HG03439 (cell line): ENCODE data around the gene ZNF184.

Experiments used
- ATAC-seq: cut with Tn5 transposase; IDR thresholded peaks from one replicate; pipeline ENCODE4 v1.9.1; 2021; ENCODE audit warnings: mild to moderate bottlenecking, moderate library complexity; ENCODE audit not compliant: unreplicated experiment

ZNF184 gene

DNA sequence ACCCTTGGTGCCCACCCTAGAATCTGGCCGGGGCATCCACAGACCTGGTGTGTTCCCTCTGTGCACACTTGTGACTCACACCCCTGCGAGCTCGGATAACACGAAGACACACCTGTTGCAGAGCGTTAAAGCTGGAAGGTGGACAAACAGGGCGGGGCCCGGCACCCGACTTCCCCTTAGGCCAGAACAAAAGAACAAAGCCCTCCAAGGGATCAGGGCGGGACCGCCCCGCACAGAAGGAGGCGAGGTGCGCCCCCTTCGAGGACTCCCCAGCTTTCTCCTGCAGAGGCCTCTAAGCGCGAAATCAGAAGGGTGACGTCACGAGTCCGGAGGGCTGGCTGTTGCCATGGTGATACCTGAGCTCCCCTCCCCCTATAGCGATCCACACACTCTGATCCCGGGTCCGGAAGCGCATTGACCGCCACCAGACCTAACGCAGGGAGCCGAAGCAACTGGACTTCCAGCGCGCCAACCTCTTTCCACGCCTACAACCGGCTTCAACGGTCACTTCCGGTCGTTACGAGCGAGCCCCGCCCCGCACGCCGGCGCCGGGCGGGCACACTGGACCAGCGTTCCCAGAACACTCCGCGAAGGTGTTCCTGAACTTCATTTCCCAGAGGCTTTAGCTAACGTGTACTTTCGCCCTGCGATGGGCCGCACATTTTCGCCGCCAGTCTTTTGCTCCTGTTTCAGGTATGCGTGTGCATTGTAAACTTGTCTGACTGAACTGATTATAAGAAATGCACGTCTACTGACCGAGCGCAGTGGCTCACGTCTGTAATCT, at the start of gene ZNF184:
ZNF184 (minus strand) TSS at position 489 of the 784 bp plus-strand sequence. CDS start 811 bp downstream, outside the sequence.
- ATAC-seq, result peak; percentile 89

GRCh38 chr6:27518881-27519795, 46.2 kb upstream of the ZNF184 start:
- peak; percentile 78 for ATAC-seq

- ATAC-seq, result peak; percentile 37
These were observed 45.3 kb upstream of the ZNF184 start for GRCh38 chr6:27517928-27518787.

GRCh38 chr6:27517238-27517637, 44.3 kb upstream of the ZNF184 start:
- no peak for ATAC-seq

DNA sequence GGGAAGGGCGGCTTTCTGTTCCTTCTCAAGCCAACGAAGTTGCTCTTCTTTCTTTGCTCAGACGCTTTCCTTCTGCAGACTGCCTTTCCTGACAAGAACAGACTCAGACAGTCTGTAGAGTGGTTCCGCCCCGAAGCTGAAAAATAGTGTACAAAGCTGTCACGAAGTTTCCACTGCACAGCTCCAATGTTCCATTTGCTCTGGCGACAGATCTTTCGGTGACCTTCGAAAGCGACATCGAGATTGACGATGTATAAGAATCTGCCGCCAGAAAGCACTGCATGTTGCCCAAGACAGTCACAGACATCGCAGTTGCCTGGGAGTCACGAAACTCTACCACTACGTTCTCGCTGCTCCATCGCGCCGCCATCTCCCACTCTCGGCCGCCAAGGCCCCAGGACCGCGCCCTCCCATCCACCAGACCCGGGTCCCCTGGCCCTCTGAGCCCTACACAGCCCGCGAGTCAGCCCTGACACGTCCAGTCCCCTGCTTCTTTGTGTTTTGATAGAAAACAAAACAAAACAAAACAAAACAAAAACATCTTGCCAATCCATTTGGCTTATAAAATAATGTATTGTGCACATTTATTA, 42.1 kb upstream of the ZNF184 start:
- ATAC-seq, result no peak

- no peak for ATAC-seq
These were observed 39.6 kb upstream of the ZNF184 start for GRCh38 chr6:27512525-27512924.

- no peak for ATAC-seq
These were observed 34.4 kb upstream of the ZNF184 start for GRCh38 chr6:27507041-27507956.

DNA sequence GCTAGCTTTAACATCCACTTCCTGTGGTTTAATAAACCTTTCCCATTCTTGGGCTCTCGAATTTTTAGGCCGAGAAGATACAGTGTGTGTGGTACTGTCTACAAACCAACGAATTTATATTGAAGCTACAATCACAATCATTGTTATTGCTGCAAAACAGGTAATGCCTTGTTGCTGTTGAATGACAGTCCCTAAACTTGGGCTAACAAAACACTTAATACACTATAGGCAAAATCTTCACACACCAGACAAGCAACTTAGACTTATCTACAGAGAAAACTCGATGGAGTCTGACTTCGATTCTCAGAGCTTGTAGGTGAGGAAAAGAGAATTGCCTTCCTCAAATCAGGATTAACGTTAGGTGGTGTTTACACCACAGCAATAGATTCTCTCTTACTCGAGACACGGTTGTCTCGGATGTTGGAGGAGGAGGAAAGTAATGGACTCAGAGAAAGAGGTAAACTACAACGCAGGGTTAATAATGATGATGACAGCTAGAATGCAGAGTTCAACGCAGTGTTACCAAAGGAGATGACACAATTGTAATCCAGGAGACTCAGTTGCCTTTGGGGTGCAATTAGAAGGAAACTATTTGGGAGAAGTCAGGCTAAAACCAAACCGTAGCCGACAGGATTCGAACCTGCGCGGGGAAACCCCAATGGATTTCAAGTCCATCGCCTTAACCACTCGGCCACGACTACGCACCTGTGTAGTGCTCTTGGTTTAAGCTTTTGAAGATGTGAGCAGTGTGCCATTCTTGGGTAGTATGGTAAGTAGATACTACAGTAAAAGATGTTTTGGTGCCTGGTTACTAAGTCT, 32.5 kb upstream of the ZNF184 start:
- no peak for ATAC-seq

GRCh38 chr6:27503436-27504030, 30.6 kb upstream of the ZNF184 start:
- ATAC-seq, result peak; percentile 47

- ATAC-seq, result peak; percentile 63
These were observed 29.9 kb upstream of the ZNF184 start for GRCh38 chr6:27502508-27503435.

- ATAC-seq, result no peak
These were observed 28.3 kb upstream of the ZNF184 start for GRCh38 chr6:27501187-27501586.

GRCh38 chr6:27500177-27500576, 27.3 kb upstream of the ZNF184 start:
- ATAC-seq, result no peak

GRCh38 chr6:27495386-27496135, 22.7 kb upstream of the ZNF184 start:
- ATAC-seq, result peak; percentile 52

- ATAC-seq, result no peak
These were observed 22.1 kb upstream of the ZNF184 start for GRCh38 chr6:27494987-27495385.

DNA sequence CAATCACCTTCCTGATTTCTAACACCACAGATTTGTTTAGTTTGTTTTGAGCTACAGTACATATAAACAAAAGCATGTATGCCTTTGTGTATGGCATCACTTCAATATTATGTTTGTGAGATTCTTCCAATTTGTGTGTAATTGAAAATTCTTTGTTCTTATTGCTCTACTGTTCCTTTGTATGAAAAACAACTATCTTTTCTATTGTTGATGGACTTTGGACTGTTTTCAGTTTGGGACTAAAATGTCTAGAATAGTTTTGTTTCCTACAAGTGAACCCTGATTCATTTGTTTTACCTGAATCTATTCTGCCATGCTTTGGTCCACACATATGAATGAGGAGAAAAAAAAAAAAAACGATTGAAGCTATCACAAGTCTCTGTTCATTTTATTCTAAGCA, 21.2 kb upstream of the ZNF184 start:
- ATAC-seq, result no peak

GRCh38 chr6:27492631-27493190, 19.8 kb upstream of the ZNF184 start:
- ATAC-seq, result no peak
